ENCODE measurements around the gene NCOR1.
"Not testable (repeated sequence)": the region's sequence is repeated elsewhere in the genome, so short reads cannot be mapped to it uniquely, and the experiment has no call there.

The NCOR1 gene

DNA sequence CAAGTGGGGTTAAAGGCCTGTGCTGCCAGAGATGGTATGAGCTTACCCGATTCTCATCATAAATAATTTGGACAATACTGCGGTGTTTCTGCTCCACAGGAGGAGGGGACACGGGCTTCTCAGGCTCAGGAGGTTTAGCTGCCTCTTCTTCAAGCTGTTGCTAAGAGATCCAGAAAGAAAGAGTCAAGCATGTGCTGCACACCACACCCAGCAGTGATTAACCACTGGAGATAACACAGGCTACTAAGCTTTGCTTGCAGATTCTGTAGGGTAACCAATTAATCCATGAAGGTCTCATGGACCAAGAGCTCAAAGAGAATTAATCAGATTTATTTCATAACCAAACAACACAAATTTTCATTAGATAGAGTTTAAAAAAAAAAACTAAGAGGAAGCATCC is 56.6 kb downstream of the NCOR1 start:
- H3K9ac ChIP-seq (ENCODE audit: low read length) = no peak overlapping the region
- no peaks in the 10 kb centered on the region for H3K9me2 ChIP-seq (replicated peaks; ENCODE audit: insufficient read depth, low read length)
- no peaks in the 10 kb centered on the region for H3K9me3 ChIP-seq (replicated peaks; ENCODE audit: insufficient read depth, low read length)
- H3K36me3 ChIP-seq (replicated peaks; ENCODE audit: insufficient read depth, low read length) = no peaks in the 10 kb centered on the region; the same call in 1 of the 2 replicates
- no peak overlapping the region for H3K4me3 ChIP-seq (ENCODE audit: low read length)
- H3K27ac ChIP-seq (ENCODE audit: low read length) = no peak overlapping the region
- no peaks in the 10 kb centered on the region for H3K27me3 ChIP-seq (replicated peaks; ENCODE audit: insufficient read depth, low read length)
- H4K20me1 ChIP-seq (ENCODE audit: insufficient read depth, low read length) = no peaks in the 10 kb centered on the region
- H2AFZ ChIP-seq (ENCODE audit: low read length) = no peak overlapping the region
- TF ChIP-seq EZH2 (optimal IDR thresholded peaks at IDR 0.05; ENCODE audit: low read depth, low read length) (no peak), CTCF (IDR thresholded peaks at IDR 0.05; ENCODE audit: low read length) (no peak), EZH2phosphoT487 (IDR thresholded peaks at IDR 0.05; ENCODE audit: low read length) (no peak)
- DNase-seq = no peak
- no peaks in the 10 kb centered on the region for H3F3A ChIP-seq (ENCODE audit: insufficient read depth, low read length)
- H3K4me2 ChIP-seq (ENCODE audit: low read depth, low read length) = no peak overlapping the region
- no peaks in the 10 kb centered on the region for H3K4me1 ChIP-seq (ENCODE audit: low read length)
- 0 out of 2 replicates have a peak, but pooled peaks cover 3% of the 10 kb centered on the region for H3K79me2 ChIP-seq (ENCODE audit: low read length)

DNA sequence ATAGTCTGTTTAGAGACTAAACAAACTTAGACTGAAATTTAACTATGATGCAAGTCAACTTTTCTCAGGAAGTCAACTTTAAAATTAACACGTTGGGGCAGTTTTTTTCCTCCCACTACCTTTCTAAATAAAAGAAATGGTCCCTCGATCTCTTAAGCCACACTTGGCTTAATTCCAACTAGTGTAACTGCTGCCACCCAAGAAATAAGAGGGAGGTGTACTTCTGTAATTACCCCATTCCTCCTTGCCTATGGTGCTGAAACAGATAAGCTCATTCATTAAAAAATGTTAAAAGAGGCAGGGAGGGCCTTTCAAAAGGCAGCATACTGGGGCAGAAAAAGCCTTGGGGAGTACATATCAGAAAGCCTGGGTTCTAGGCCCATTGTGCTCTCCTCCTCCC is 59.8 kb downstream of the NCOR1 start:
- no peak for TF ChIP-seq EZH2phosphoT487 (IDR thresholded peaks at IDR 0.05; ENCODE audit: low read length)
- TF ChIP-seq EZH2 (optimal IDR thresholded peaks at IDR 0.05; ENCODE audit: low read depth, low read length) = no peak
- no peak for TF ChIP-seq CTCF (IDR thresholded peaks at IDR 0.05; ENCODE audit: low read length)
- no peaks in the 10 kb centered on the region for H3F3A ChIP-seq (ENCODE audit: insufficient read depth, low read length)
- no peaks in the 10 kb centered on the region for H3K9me2 ChIP-seq (replicated peaks; ENCODE audit: insufficient read depth, low read length)
- no peaks in the 10 kb centered on the region for H3K27me3 ChIP-seq (replicated peaks; ENCODE audit: insufficient read depth, low read length)
- H3K4me3 ChIP-seq (ENCODE audit: low read length) = no peak overlapping the region
- no peaks in the 10 kb centered on the region for H3K9me3 ChIP-seq (replicated peaks; ENCODE audit: insufficient read depth, low read length)
- no peak for DNase-seq
- H2AFZ ChIP-seq (ENCODE audit: low read length) = no peak overlapping the region
- H3K79me2 ChIP-seq (ENCODE audit: low read length) = no peaks in the 10 kb centered on the region
- H3K4me2 ChIP-seq (ENCODE audit: low read depth, low read length) = no peak overlapping the region
- H4K20me1 ChIP-seq (ENCODE audit: insufficient read depth, low read length) = no peaks in the 10 kb centered on the region
- no peaks in the 10 kb centered on the region for H3K4me1 ChIP-seq (ENCODE audit: low read length)
- H3K9ac ChIP-seq (ENCODE audit: low read length) = no peak overlapping the region
- no peaks in the 10 kb centered on the region; the same call in 1 of the 2 replicates for H3K36me3 ChIP-seq (replicated peaks; ENCODE audit: insufficient read depth, low read length)
- H3K27ac ChIP-seq (ENCODE audit: low read length) = no peak overlapping the region

DNA sequence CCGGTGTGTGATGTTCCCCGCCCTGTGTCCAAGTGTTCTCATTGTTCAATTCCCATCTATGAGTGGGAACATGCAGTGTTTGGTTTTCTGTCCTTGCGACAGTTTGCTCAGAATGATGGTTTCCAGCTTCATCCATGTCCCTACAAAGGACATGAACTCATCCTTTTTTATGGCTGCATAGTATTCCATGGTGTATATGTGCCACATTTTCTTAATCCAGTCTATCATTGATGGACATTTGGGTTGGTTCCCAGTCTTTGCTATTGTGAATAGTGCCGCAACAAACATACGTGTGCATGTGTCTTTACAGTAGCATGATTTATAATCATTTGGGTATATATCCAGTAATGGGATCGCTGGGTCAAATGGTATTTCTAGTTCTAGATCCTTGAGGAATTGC is 63.0 kb downstream of the NCOR1 start:
- not testable (repeated sequence) for H3K9me2 ChIP-seq (replicated peaks; ENCODE audit: insufficient read depth, low read length); H3K79me2 ChIP-seq (ENCODE audit: low read length); H3K27ac ChIP-seq (ENCODE audit: low read length); H3K4me2 ChIP-seq (ENCODE audit: low read depth, low read length); H3K9ac ChIP-seq (ENCODE audit: low read length); H3K4me3 ChIP-seq (ENCODE audit: low read length); DNase-seq; H3K36me3 ChIP-seq (replicated peaks; ENCODE audit: insufficient read depth, low read length); H3K27me3 ChIP-seq (replicated peaks; ENCODE audit: insufficient read depth, low read length); H3K9me3 ChIP-seq (replicated peaks; ENCODE audit: insufficient read depth, low read length); H3K4me1 ChIP-seq (ENCODE audit: low read length); H3F3A ChIP-seq (ENCODE audit: insufficient read depth, low read length); H2AFZ ChIP-seq (ENCODE audit: low read length); H4K20me1 ChIP-seq (ENCODE audit: insufficient read depth, low read length)

DNA sequence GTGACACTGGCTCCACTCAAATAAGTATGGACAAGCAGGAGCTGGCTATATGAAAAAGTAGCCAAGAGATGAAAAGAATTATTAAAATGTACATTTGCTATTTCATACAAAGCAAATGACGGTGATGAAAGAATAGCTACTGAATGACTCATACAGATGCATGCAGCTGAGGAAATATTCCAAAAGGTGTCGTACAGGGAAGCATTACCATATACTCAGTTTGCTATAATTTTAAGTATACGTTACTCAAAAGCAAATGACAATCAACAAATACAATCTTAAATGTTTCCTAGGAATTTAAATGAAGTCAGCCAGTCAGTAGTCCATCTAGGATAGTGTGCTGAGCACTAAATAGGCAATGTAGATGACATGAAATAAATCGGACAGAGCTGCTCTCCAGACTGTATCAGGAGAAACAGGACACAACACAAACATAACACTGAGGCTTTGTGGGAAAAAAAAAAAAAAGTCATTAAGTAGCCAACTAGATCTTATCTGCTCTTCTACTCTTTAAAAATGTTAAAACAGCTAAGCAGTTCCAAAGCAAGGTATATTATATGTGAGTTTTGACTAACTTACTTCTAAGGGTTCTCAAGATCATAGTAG is 65.0 kb downstream of the NCOR1 start:
- Histone ChIP-seq H3K4me1 (ENCODE audit: low read length) (no peaks in the 10 kb centered on the region), H4K20me1 (ENCODE audit: insufficient read depth, low read length) (no peaks in the 10 kb centered on the region), H3K9me2 (replicated peaks; ENCODE audit: insufficient read depth, low read length) (no peaks in the 10 kb centered on the region), H2AFZ (ENCODE audit: low read length) (no peak overlapping the region), H3K36me3 (replicated peaks; ENCODE audit: insufficient read depth, low read length) (no peaks in the 10 kb centered on the region; the same call in 1 of the 2 replicates), H3K79me2 (ENCODE audit: low read length) (no peaks in the 10 kb centered on the region), H3K4me2 (ENCODE audit: low read depth, low read length) (no peak overlapping the region), H3K9me3 (replicated peaks; ENCODE audit: insufficient read depth, low read length) (no peaks in the 10 kb centered on the region), H3K27me3 (replicated peaks; ENCODE audit: insufficient read depth, low read length) (no peaks in the 10 kb centered on the region), H3K4me3 (ENCODE audit: low read length) (no peak overlapping the region), H3K27ac (ENCODE audit: low read length) (no peak overlapping the region), H3F3A (ENCODE audit: insufficient read depth, low read length) (no peaks in the 10 kb centered on the region), H3K9ac (ENCODE audit: low read length) (no peak overlapping the region)
- TF ChIP-seq EZH2 (optimal IDR thresholded peaks at IDR 0.05; ENCODE audit: low read depth, low read length) (no peak), CTCF (IDR thresholded peaks at IDR 0.05; ENCODE audit: low read length) (no peak), EZH2phosphoT487 (IDR thresholded peaks at IDR 0.05; ENCODE audit: low read length) (no peak)
- DNase-seq = no peak
